HG03432 (cell line): Measurements from ENCODE around the gene GTF3C5.
"Not testable (repeated sequence)": the region's sequence is repeated elsewhere in the genome, so short reads cannot be mapped to it uniquely, and the experiment has no call there.

Source experiments
- ATAC-seq: cut with Tn5 transposase; IDR thresholded peaks from one replicate; pipeline ENCODE4 v1.9.1; 2021; ENCODE audit warnings: mild to moderate bottlenecking, moderate library complexity; ENCODE audit not compliant: unreplicated experiment

The GTF3C5 gene

GRCh38 chr9:132995879-132996278 lies 34.9 kb upstream of the GTF3C5 start:
- no peak for ATAC-seq

- no peak for ATAC-seq
These were observed 34.3 kb upstream of the GTF3C5 start for GRCh38 chr9:132996526-132996925.

GRCh38 chr9:132997591-132997990 lies 33.2 kb upstream of the GTF3C5 start:
- ATAC-seq = no peak

- ATAC-seq = not testable (repeated sequence)
These were observed 32.6 kb upstream of the GTF3C5 start for GRCh38 chr9:132998221-132998620.

- no peak for ATAC-seq
These were observed 31.8 kb upstream of the GTF3C5 start for GRCh38 chr9:132998831-132999635.

- no peak for ATAC-seq
These were observed 28.4 kb upstream of the GTF3C5 start for GRCh38 chr9:133002147-133003070.

- no peak for ATAC-seq
These were observed 27.7 kb upstream of the GTF3C5 start for GRCh38 chr9:133003071-133003461.

- no peak for ATAC-seq
These were observed 27.1 kb upstream of the GTF3C5 start for GRCh38 chr9:133003671-133004090.

GRCh38 chr9:133004091-133004998 lies 26.5 kb upstream of the GTF3C5 start:
- no peak for ATAC-seq

GRCh38 chr9:133004999-133005760 lies 25.6 kb upstream of the GTF3C5 start:
- no peak for ATAC-seq

- no peak for ATAC-seq
These were observed 24.8 kb upstream of the GTF3C5 start for GRCh38 chr9:133005957-133006356.

- ATAC-seq = no peak
These were observed 24.0 kb upstream of the GTF3C5 start for GRCh38 chr9:133006731-133007352.

GRCh38 chr9:133008406-133008805 lies 22.4 kb upstream of the GTF3C5 start:
- ATAC-seq = no peak

- no peak for ATAC-seq
These were observed 22.0 kb upstream of the GTF3C5 start for GRCh38 chr9:133008824-133009223.

GRCh38 chr9:133009906-133010582 lies 20.8 kb upstream of the GTF3C5 start:
- ATAC-seq = no peak

GRCh38 chr9:133014696-133015095 lies 16.1 kb upstream of the GTF3C5 start:
- no peak for ATAC-seq

- ATAC-seq = no peak
These were observed 7.5 kb upstream of the GTF3C5 start for GRCh38 chr9:133023117-133023890.

GRCh38 chr9:133026426-133026825 lies 4.4 kb upstream of the GTF3C5 start:
- no peak for ATAC-seq
